ENCODE results near the gene CACNA1C.

The CACNA1C gene

GRCh38 chr12:2136901-2137300 lies 84.1 kb downstream of the CACNA1C start:
- Histone ChIP-seq H3K4me1 (ENCODE audit: control insufficient read depth in 5 of 5, insufficient read depth in 5 of 5, low read length in 5 of 5) (peaks cover 0 to 6% (median 0%) of the 10 kb centered on the region in 5 donors), H3K36me3 (ENCODE audit: control insufficient read depth in 5 of 5, insufficient read depth in 5 of 5, low read length in 5 of 5) (no peaks in the 10 kb centered on the region), H3K9ac (ENCODE audit: low read length in 5 of 5) (no peak overlapping the region)

GRCh38 chr12:2137711-2138110 lies 84.9 kb downstream of the CACNA1C start:
- Histone ChIP-seq H3K9me3 (ENCODE audit: control insufficient read depth in 5 of 5, low read length in 5 of 5) (no peaks in the 10 kb centered on the region), H3K9ac (ENCODE audit: low read length in 5 of 5) (no peak overlapping the region), H3K4me1 (ENCODE audit: control insufficient read depth in 5 of 5, insufficient read depth in 5 of 5, low read length in 5 of 5) (peaks cover 0 to 6% (median 0%) of the 10 kb centered on the region in 5 donors), H3K27ac (ENCODE audit: low read depth, low read length) (no peak overlapping the region), H3K4me3 (ENCODE audit: low read depth in 1 of 5, low read length in 5 of 5) (no peak overlapping the region), H3K36me3 (ENCODE audit: control insufficient read depth in 5 of 5, insufficient read depth in 5 of 5, low read length in 5 of 5) (no peaks in the 10 kb centered on the region), H3K27me3 (ENCODE audit: control insufficient read depth in 5 of 5, insufficient read depth in 4 of 5, low read length in 5 of 5) (no peaks in the 10 kb centered on the region)

More at GRCh38 chr12:2136901-2137300, 84.1 kb downstream of the CACNA1C start:
- Histone ChIP-seq H3K27ac (ENCODE audit: low read depth, low read length) (no peak overlapping the region), H3K4me3 (ENCODE audit: low read depth in 1 of 5, low read length in 5 of 5) (no peak overlapping the region), H3K9me3 (ENCODE audit: control insufficient read depth in 5 of 5, low read length in 5 of 5) (no peaks in the 10 kb centered on the region), H3K27me3 (ENCODE audit: control insufficient read depth in 5 of 5, insufficient read depth in 4 of 5, low read length in 5 of 5) (no peaks in the 10 kb centered on the region)

- Histone ChIP-seq H3K36me3 (ENCODE audit: control insufficient read depth in 5 of 5, insufficient read depth in 5 of 5, low read length in 5 of 5) (no peaks in the 10 kb centered on the region), H3K27me3 (ENCODE audit: control insufficient read depth in 5 of 5, insufficient read depth in 4 of 5, low read length in 5 of 5) (no peaks in the 10 kb centered on the region), H3K27ac (ENCODE audit: low read depth, low read length) (no peak overlapping the region), H3K4me3 (ENCODE audit: low read depth in 1 of 5, low read length in 5 of 5) (no peak overlapping the region), H3K9me3 (ENCODE audit: control insufficient read depth in 5 of 5, low read length in 5 of 5) (no peaks in the 10 kb centered on the region), H3K4me1 (ENCODE audit: control insufficient read depth in 5 of 5, insufficient read depth in 5 of 5, low read length in 5 of 5) (peaks cover 0 to 6% (median 0%) of the 10 kb centered on the region in 5 donors), H3K9ac (ENCODE audit: low read length in 5 of 5) (no peak overlapping the region)
These were observed 85.5 kb downstream of the CACNA1C start for GRCh38 chr12:2138294-2138693.

- Histone ChIP-seq H3K4me3 (ENCODE audit: low read depth in 1 of 5, low read length in 5 of 5) (no peak overlapping the region), H3K27ac (ENCODE audit: low read depth, low read length) (no peak overlapping the region), H3K9ac (ENCODE audit: low read length in 5 of 5) (no peak overlapping the region), H3K27me3 (ENCODE audit: control insufficient read depth in 5 of 5, insufficient read depth in 4 of 5, low read length in 5 of 5) (no peaks in the 10 kb centered on the region), H3K4me1 (ENCODE audit: control insufficient read depth in 5 of 5, insufficient read depth in 5 of 5, low read length in 5 of 5) (peaks cover 0 to 6% (median 0%) of the 10 kb centered on the region in 5 donors), H3K9me3 (ENCODE audit: control insufficient read depth in 5 of 5, low read length in 5 of 5) (no peaks in the 10 kb centered on the region), H3K36me3 (ENCODE audit: control insufficient read depth in 5 of 5, insufficient read depth in 5 of 5, low read length in 5 of 5) (no peaks in the 10 kb centered on the region)
These were observed 86.1 kb downstream of the CACNA1C start for GRCh38 chr12:2138871-2139308.

GRCh38 chr12:2139651-2140050 lies 86.9 kb downstream of the CACNA1C start:
- no peak overlapping the region for H3K9ac ChIP-seq (ENCODE audit: low read length in 5 of 5)
- H3K36me3 ChIP-seq (ENCODE audit: control insufficient read depth in 5 of 5, insufficient read depth in 5 of 5, low read length in 5 of 5) = no peaks in the 10 kb centered on the region
- H3K4me3 ChIP-seq (ENCODE audit: low read depth in 1 of 5, low read length in 5 of 5) = no peak overlapping the region
- H3K9me3 ChIP-seq (ENCODE audit: control insufficient read depth in 5 of 5, low read length in 5 of 5) = no peaks in the 10 kb centered on the region
- H3K4me1 ChIP-seq (ENCODE audit: control insufficient read depth in 5 of 5, insufficient read depth in 5 of 5, low read length in 5 of 5) = peaks cover 0 to 6% (median 0%) of the 10 kb centered on the region in 5 donors
- no peaks in the 10 kb centered on the region for H3K27me3 ChIP-seq (ENCODE audit: control insufficient read depth in 5 of 5, insufficient read depth in 4 of 5, low read length in 5 of 5)
- no peak overlapping the region for H3K27ac ChIP-seq (ENCODE audit: low read depth, low read length)

GRCh38 chr12:2140858-2141519 lies 88.2 kb downstream of the CACNA1C start:
- no peaks in the 10 kb centered on the region for H3K9me3 ChIP-seq (ENCODE audit: control insufficient read depth in 5 of 5, low read length in 5 of 5)
- no peak overlapping the region for H3K27ac ChIP-seq (ENCODE audit: low read depth, low read length)
- peaks cover 0 to 9% (median 0%) of the 10 kb centered on the region in 5 donors for H3K4me1 ChIP-seq (ENCODE audit: control insufficient read depth in 5 of 5, insufficient read depth in 5 of 5, low read length in 5 of 5)
- no peak overlapping the region for H3K4me3 ChIP-seq (ENCODE audit: low read depth in 1 of 5, low read length in 5 of 5)
- no peaks in the 10 kb centered on the region for H3K36me3 ChIP-seq (ENCODE audit: control insufficient read depth in 5 of 5, insufficient read depth in 5 of 5, low read length in 5 of 5)
- H3K27me3 ChIP-seq (ENCODE audit: control insufficient read depth in 5 of 5, insufficient read depth in 4 of 5, low read length in 5 of 5) = no peaks in the 10 kb centered on the region
- no peak overlapping the region for H3K9ac ChIP-seq (ENCODE audit: low read length in 5 of 5)

GRCh38 chr12:2142068-2142467 lies 89.3 kb downstream of the CACNA1C start:
- Histone ChIP-seq H3K9ac (ENCODE audit: low read length in 5 of 5) (no peak overlapping the region), H3K4me1 (ENCODE audit: control insufficient read depth in 5 of 5, insufficient read depth in 5 of 5, low read length in 5 of 5) (peaks cover 0 to 9% (median 0%) of the 10 kb centered on the region in 5 donors), H3K27ac (ENCODE audit: low read depth, low read length) (no peak overlapping the region), H3K4me3 (ENCODE audit: low read depth in 1 of 5, low read length in 5 of 5) (no peak overlapping the region), H3K27me3 (ENCODE audit: control insufficient read depth in 5 of 5, insufficient read depth in 4 of 5, low read length in 5 of 5) (no peaks in the 10 kb centered on the region), H3K36me3 (ENCODE audit: control insufficient read depth in 5 of 5, insufficient read depth in 5 of 5, low read length in 5 of 5) (no peaks in the 10 kb centered on the region), H3K9me3 (ENCODE audit: control insufficient read depth in 5 of 5, low read length in 5 of 5) (no peaks in the 10 kb centered on the region)

- peaks cover 0 to 3% (median 0%) of the 10 kb centered on the region in 5 donors for H3K4me1 ChIP-seq (ENCODE audit: control insufficient read depth in 5 of 5, insufficient read depth in 5 of 5, low read length in 5 of 5)
- no peak overlapping the region for H3K4me3 ChIP-seq (ENCODE audit: low read depth in 1 of 5, low read length in 5 of 5)
- H3K9me3 ChIP-seq (ENCODE audit: control insufficient read depth in 5 of 5, low read length in 5 of 5) = no peaks in the 10 kb centered on the region
- no peak overlapping the region for H3K9ac ChIP-seq (ENCODE audit: low read length in 5 of 5)
- H3K36me3 ChIP-seq (ENCODE audit: control insufficient read depth in 5 of 5, insufficient read depth in 5 of 5, low read length in 5 of 5) = no peaks in the 10 kb centered on the region
- H3K27ac ChIP-seq (ENCODE audit: low read depth, low read length) = no peak overlapping the region
- H3K27me3 ChIP-seq (ENCODE audit: control insufficient read depth in 5 of 5, insufficient read depth in 4 of 5, low read length in 5 of 5) = no peaks in the 10 kb centered on the region
These were observed 92.2 kb downstream of the CACNA1C start for GRCh38 chr12:2144951-2145350.

GRCh38 chr12:2145433-2145998 lies 92.7 kb downstream of the CACNA1C start:
- Histone ChIP-seq H3K4me1 (ENCODE audit: control insufficient read depth in 5 of 5, insufficient read depth in 5 of 5, low read length in 5 of 5) (peaks cover 0 to 3% (median 0%) of the 10 kb centered on the region in 5 donors), H3K9me3 (ENCODE audit: control insufficient read depth in 5 of 5, low read length in 5 of 5) (no peaks in the 10 kb centered on the region), H3K27ac (ENCODE audit: low read depth, low read length) (no peak overlapping the region), H3K36me3 (ENCODE audit: control insufficient read depth in 5 of 5, insufficient read depth in 5 of 5, low read length in 5 of 5) (no peaks in the 10 kb centered on the region), H3K27me3 (ENCODE audit: control insufficient read depth in 5 of 5, insufficient read depth in 4 of 5, low read length in 5 of 5) (no peaks in the 10 kb centered on the region), H3K4me3 (ENCODE audit: low read depth in 1 of 5, low read length in 5 of 5) (no peak overlapping the region), H3K9ac (ENCODE audit: low read length in 5 of 5) (no peak overlapping the region)

GRCh38 chr12:2147335-2147734 lies 94.5 kb downstream of the CACNA1C start:
- Histone ChIP-seq H3K4me1 (ENCODE audit: control insufficient read depth in 5 of 5, insufficient read depth in 5 of 5, low read length in 5 of 5) (peaks cover 0 to 3% (median 0%) of the 10 kb centered on the region in 5 donors), H3K4me3 (ENCODE audit: low read depth in 1 of 5, low read length in 5 of 5) (no peak overlapping the region), H3K27ac (ENCODE audit: low read depth, low read length) (no peak overlapping the region), H3K9ac (ENCODE audit: low read length in 5 of 5) (no peak overlapping the region), H3K27me3 (ENCODE audit: control insufficient read depth in 5 of 5, insufficient read depth in 4 of 5, low read length in 5 of 5) (no peaks in the 10 kb centered on the region), H3K36me3 (ENCODE audit: control insufficient read depth in 5 of 5, insufficient read depth in 5 of 5, low read length in 5 of 5) (no peaks in the 10 kb centered on the region), H3K9me3 (ENCODE audit: control insufficient read depth in 5 of 5, low read length in 5 of 5) (no peaks in the 10 kb centered on the region)
